Memory B cell (primary cell): ENCODE results near the gene RBMXL3.
"Not testable (repeated sequence)": the region's sequence is repeated elsewhere in the genome, so short reads cannot be mapped to it uniquely, and the experiment has no call there.

Experiments used
- ATAC-seq: fragments of 150-1000 bp; cut with Tn5 transposase; 2 replicates; pipeline ENCODE4 v1.10.0; 2021; ENCODE audit warnings: low read depth, mild to moderate bottlenecking, moderate library complexity
- DNase-seq, 2 donors: peaks; one replicate each; pipeline ENCODE4 v3.0.0; 2022; ENCODE audit warnings: low spot score in 2 of 2
- H3K27ac Mint-ChIP-seq: one replicate; pipeline ENCODE4 v1.8.0; 2022; ENCODE audit warnings: mild to moderate bottlenecking, moderate library complexity, mixed read lengths
- H3K27me3 Mint-ChIP-seq: one replicate; pipeline ENCODE4 v1.8.0; 2022; ENCODE audit warnings: mixed read lengths
- H3K36me3 Mint-ChIP-seq: one replicate; pipeline ENCODE4 v1.8.0; 2022; ENCODE audit warnings: mild to moderate bottlenecking, mixed read lengths
- H3K4me1 Mint-ChIP-seq: one replicate; pipeline ENCODE4 v1.8.0; 2022; ENCODE audit warnings: mixed read lengths
- H3K4me3 Mint-ChIP-seq: one replicate; pipeline ENCODE4 v1.8.0; 2022; ENCODE audit warnings: mild to moderate bottlenecking, moderate library complexity, mixed read lengths
- H3K9me3 Mint-ChIP-seq: one replicate; pipeline ENCODE4 v1.8.0; 2022; ENCODE audit warnings: mixed read lengths

The RBMXL3 gene

DNA sequence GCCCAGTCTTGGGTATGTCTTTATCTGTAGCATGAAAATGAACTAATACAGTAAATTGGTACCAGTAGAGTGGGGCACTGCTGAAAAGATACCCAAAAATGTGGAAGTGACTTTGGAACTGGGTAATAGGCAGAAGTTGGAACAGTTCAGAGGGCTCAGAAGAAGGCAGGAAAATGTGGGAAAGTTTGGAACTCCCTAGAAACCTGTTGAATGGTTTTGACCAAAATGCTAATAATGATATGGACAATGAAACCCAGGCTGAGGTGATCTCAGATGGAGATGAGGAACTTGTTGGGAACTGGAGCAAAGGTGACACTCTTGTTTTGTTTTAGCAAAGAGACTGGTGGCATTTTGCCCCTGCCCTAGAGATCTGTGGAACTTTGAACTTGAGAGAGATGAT, 20.3 kb downstream of the RBMXL3 start:
- not testable (repeated sequence) for ATAC-seq, H3K9me3 Mint-ChIP-seq, H3K27me3 Mint-ChIP-seq, H3K36me3 Mint-ChIP-seq, H3K4me1 Mint-ChIP-seq, H3K4me3 Mint-ChIP-seq, DNase-seq, H3K27ac Mint-ChIP-seq

DNA sequence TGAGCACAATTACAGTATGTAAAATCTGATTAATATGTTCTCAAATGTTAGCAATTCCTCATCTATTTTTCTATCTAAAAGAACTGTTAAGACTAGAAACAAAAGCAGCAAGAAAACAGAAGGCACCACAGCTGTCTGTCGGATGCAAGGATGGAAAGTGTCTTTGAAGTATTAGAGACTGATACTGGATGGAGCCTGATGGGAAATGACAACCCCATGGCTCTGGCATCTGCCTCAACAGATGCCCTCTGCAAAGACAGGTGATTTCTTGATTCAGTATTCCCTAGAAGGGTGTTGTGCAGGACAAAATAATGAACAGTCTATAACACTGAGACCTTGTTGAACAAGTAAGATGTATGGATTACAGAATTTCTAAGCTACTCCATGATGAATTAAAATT, 24.9 kb downstream of the RBMXL3 start:
- H3K36me3 Mint-ChIP-seq = no peaks in the 10 kb centered on the region
- no peak for DNase-seq
- H3K4me3 Mint-ChIP-seq = no peak overlapping the region
- H3K9me3 Mint-ChIP-seq = no peaks in the 10 kb centered on the region
- no peak overlapping the region for H3K27ac Mint-ChIP-seq
- H3K27me3 Mint-ChIP-seq = no peaks in the 10 kb centered on the region
- ATAC-seq = no peak
- no peaks in the 10 kb centered on the region for H3K4me1 Mint-ChIP-seq

GRCh38 chrX:115214605-115215004, 25.4 kb downstream of the RBMXL3 start:
- no peaks in the 10 kb centered on the region for H3K36me3 Mint-ChIP-seq
- DNase-seq (no peak), ATAC-seq (no peak)
- no peaks in the 10 kb centered on the region for H3K27me3 Mint-ChIP-seq
- no peak overlapping the region for H3K27ac Mint-ChIP-seq
- H3K4me3 Mint-ChIP-seq = no peak overlapping the region
- H3K9me3 Mint-ChIP-seq = no peaks in the 10 kb centered on the region
- no peaks in the 10 kb centered on the region for H3K4me1 Mint-ChIP-seq

- H3K9me3 Mint-ChIP-seq, H3K4me3 Mint-ChIP-seq, DNase-seq, H3K4me1 Mint-ChIP-seq, H3K27me3 Mint-ChIP-seq, H3K27ac Mint-ChIP-seq, ATAC-seq, H3K36me3 Mint-ChIP-seq: not testable (repeated sequence)
These were observed 28.1 kb downstream of the RBMXL3 start for GRCh38 chrX:115217346-115217745.

GRCh38 chrX:115226929-115227328, 37.7 kb downstream of the RBMXL3 start:
- H3K27ac Mint-ChIP-seq = no peak overlapping the region
- no peaks in the 10 kb centered on the region for H3K9me3 Mint-ChIP-seq
- DNase-seq (no peak), ATAC-seq (no peak)
- H3K4me3 Mint-ChIP-seq = no peak overlapping the region
- H3K27me3 Mint-ChIP-seq = no peaks in the 10 kb centered on the region
- H3K36me3 Mint-ChIP-seq = no peaks in the 10 kb centered on the region
- H3K4me1 Mint-ChIP-seq = no peaks in the 10 kb centered on the region

DNA sequence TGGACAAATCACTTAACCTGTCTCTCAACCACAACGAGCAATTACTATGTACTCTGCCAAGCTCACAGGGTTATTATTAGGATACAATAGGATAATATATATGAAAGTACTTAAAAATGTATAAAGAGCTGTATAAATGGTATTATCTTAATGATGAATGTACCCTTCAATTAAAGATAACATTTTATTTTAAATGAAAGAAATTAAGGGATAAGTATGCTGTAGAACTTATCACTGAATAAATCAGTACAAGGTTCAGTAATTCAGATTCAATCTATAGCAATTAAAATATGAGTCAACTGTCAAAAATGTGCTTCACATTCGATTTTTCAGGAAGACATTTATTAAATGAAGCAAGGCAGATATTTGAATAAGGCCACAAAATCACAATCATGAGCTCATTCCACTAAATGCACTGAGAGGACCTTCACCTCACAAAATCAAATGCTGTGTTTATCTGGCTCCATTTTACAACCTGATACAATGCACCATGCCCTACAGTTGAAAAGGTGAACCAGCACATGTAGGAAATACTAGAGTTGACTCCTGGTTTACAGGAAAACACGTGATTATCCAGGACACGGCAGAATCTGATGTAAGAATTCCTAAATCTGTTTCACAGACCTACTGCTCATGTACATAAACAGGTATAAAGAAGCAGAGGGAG, 40.3 kb downstream of the RBMXL3 start:
- DNase-seq = no peak
- Mint-ChIP-seq H3K27ac (no peak overlapping the region), H3K4me3 (no peak overlapping the region), H3K36me3 (no peaks in the 10 kb centered on the region), H3K9me3 (no peaks in the 10 kb centered on the region), H3K4me1 (no peaks in the 10 kb centered on the region), H3K27me3 (peaks cover 2% of the 10 kb centered on the region)
- ATAC-seq = no peak

DNA sequence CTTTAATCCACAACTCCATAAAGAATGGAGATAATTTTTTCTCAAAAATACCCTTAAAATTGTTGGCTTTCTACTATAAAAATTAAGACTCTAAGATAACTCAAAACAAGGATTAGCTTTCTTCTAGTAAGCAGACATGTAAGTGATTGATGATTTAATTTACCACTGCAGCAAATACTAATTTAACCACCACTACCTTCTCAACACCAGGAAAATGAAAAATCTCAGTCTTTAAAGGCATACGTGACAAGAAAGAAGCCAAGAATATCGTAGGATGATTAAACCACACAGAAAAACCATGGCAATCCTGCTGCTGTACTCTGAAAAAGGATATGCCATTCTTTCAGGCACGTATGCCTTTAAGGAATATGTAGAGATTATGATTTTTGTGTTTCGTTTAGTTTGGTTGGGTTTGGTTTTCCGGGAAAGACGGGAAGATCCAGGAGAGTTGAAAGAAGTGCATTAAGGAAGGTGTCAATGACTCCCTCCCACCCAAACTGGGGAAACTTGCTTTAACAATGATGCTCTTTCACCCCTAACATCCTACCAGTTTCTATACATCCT, 43.8 kb downstream of the RBMXL3 start:
- Mint-ChIP-seq H3K4me3 (no peak overlapping the region), H3K27ac (no peak overlapping the region), H3K27me3 (peaks cover 2% of the 10 kb centered on the region), H3K9me3 (no peaks in the 10 kb centered on the region), H3K36me3 (no peaks in the 10 kb centered on the region), H3K4me1 (no peaks in the 10 kb centered on the region)
- ATAC-seq (no peak), DNase-seq (no peak)

GRCh38 chrX:115233497-115234455, 44.6 kb downstream of the RBMXL3 start, which contains the start of gene LRCH2:
Gene LRCH2 (minus strand): TSS chrX:115234096. CDS start chrX:115234041, 55 bp downstream.
- Mint-ChIP-seq H3K4me3 (no peak within 1 kb of the TSS), H3K27me3 (peaks cover 2% of the 10 kb centered on the region), H3K9me3 (no peaks in the 10 kb centered on the region), H3K4me1 (no peaks in the 10 kb centered on the region), H3K36me3 (no peaks in the 10 kb centered on the region), H3K27ac (no peak within 1 kb of the TSS)
- DNase-seq (no peak), ATAC-seq (no peak)

DNA sequence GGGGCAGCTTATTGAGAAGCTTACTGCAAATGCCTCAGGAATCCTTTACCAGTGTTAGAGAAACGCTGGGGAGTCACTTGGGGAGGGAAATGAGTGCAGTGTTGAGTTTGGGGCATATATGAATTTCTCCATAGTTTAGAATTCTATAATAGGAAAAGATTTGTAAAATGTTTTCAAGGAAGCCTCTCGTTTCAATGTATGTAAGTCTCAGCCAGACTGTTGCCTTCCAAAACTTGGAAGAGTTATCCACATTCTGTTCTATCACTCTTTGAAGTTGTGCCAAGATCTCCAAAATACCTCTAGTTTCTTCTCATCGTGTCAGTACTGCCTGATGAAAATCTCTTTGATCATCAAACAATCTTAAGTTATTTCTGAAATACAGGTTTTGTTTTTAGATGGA, 45.3 kb downstream of the RBMXL3 start:
- peaks cover 2% of the 10 kb centered on the region for H3K27me3 Mint-ChIP-seq
- no peak for DNase-seq

DNA sequence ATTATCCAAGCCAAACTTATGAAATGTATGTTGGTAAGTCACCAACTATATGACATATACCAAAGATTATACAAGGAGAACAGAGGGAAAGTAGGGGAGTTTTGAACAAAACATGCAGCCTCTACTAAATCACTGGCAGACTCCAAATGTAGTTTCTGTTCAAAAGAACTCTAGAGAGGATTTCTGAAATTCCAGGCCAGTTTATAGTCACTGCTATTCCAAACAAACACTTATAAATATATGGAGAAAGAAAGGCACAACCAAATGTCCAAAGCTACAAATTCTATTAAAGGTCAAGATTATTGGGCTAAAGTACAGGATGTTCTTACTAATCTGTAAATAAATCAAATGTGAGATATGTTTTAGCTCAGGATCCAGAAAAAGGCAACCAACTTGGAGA, 47.4 kb downstream of the RBMXL3 start:
- peaks cover 2% of the 10 kb centered on the region for H3K27me3 Mint-ChIP-seq
- H3K36me3 Mint-ChIP-seq = no peaks in the 10 kb centered on the region
- no peaks in the 10 kb centered on the region for H3K4me1 Mint-ChIP-seq
- H3K4me3 Mint-ChIP-seq = no peak overlapping the region
- no peaks in the 10 kb centered on the region for H3K9me3 Mint-ChIP-seq
- no peak for DNase-seq
- no peak for ATAC-seq
- no peak overlapping the region for H3K27ac Mint-ChIP-seq

More for the DNA sequence above, 45.3 kb downstream of the RBMXL3 start:
- H3K4me3 Mint-ChIP-seq = no peak overlapping the region
- H3K36me3 Mint-ChIP-seq = no peaks in the 10 kb centered on the region
- no peak for ATAC-seq
- no peak overlapping the region for H3K27ac Mint-ChIP-seq
- no peaks in the 10 kb centered on the region for H3K4me1 Mint-ChIP-seq
- H3K9me3 Mint-ChIP-seq = no peaks in the 10 kb centered on the region

GRCh38 chrX:115237056-115237455, 47.8 kb downstream of the RBMXL3 start:
- ATAC-seq (no peak), DNase-seq (no peak)
- Mint-ChIP-seq H3K27ac (no peak overlapping the region), H3K4me1 (no peaks in the 10 kb centered on the region), H3K27me3 (peaks cover 2% of the 10 kb centered on the region), H3K36me3 (no peaks in the 10 kb centered on the region), H3K9me3 (no peaks in the 10 kb centered on the region), H3K4me3 (no peak overlapping the region)
